Liver (tissue), 3 donors: ENCODE measurements around the gene EXD3.

ENCODE experiments used
- CTCF ChIP-seq: fragments of 150-350 bp; IDR thresholded peaks from 2 replicates; pipeline ENCODE4 v1.5.1; 2017; ENCODE audit warnings: improper control_type of control experiment, low read depth, low read length; ENCODE audit not compliant: missing input control
- HNF4G ChIP-seq: IDR thresholded peaks from 2 replicates; pipeline ENCODE4 v1.6.1; 2016; ENCODE audit warnings: antibody characterized with exemption
- TAF1 ChIP-seq: conservative IDR thresholded peaks from 2 replicates; pipeline ENCODE4 v1.6.1; 2016; ENCODE audit warnings: antibody characterized with exemption, mild to moderate bottlenecking
- ZBTB33 ChIP-seq: IDR thresholded peaks from 2 replicates; pipeline ENCODE4 v1.6.1; 2016; ENCODE audit warnings: antibody characterized with exemption
- donor health status: healthy.
- donor health status: healthy.

- no peak for TF ChIP-seq ZBTB33
- TF ChIP-seq CTCF, result no peak
- TF ChIP-seq HNF4G, result no peak
- TF ChIP-seq TAF1, result no peak
These were observed 91.0 kb downstream of the EXD3 start for GRCh38 chr9:137331929-137332328.
